IMR-90 (cell line): ENCODE results near the gene DEPDC5.
"Not testable (repeated sequence)": the region's sequence is repeated elsewhere in the genome, so short reads cannot be mapped to it uniquely, and the experiment has no call there.

Experiments
- CEBPB ChIP-seq: IDR thresholded peaks from 2 replicates; pipeline ENCODE4 v1.6.1; 2012; ENCODE audit warnings: low read depth, low read length, improper control_type of control experiment
- CHD1 ChIP-seq: IDR thresholded peaks from 2 replicates; pipeline ENCODE4 v1.6.1; 2012; ENCODE audit warnings: low read depth, low read length, improper control_type of control experiment
- FOS ChIP-seq: fragments of 150-350 bp; IDR thresholded peaks from 2 replicates; pipeline ENCODE4 v1.6.1; 2016; ENCODE audit warnings: low read depth, low read length
- MAZ ChIP-seq: IDR thresholded peaks from 2 replicates; pipeline ENCODE4 v1.6.1; 2012; ENCODE audit warnings: low read depth, mild to moderate bottlenecking, low read length, improper control_type of control experiment, moderate library complexity, borderline replicate concordance
- MXI1 ChIP-seq: IDR thresholded peaks from 2 replicates; pipeline ENCODE4 v1.6.1; 2012; ENCODE audit warnings: low read depth, mild to moderate bottlenecking, low read length, moderate library complexity, borderline replicate concordance
- NFE2L2 ChIP-seq: fragments of 150-350 bp; IDR thresholded peaks from 2 replicates; pipeline ENCODE4 v1.6.1; 2016; ENCODE audit warnings: low read depth, mild to moderate bottlenecking, low read length
- POLR2A ChIP-seq: IDR thresholded peaks from 2 replicates; pipeline ENCODE4 v1.6.1; 2012; ENCODE audit warnings: mild to moderate bottlenecking, low read depth, low read length
- RAD21 ChIP-seq: IDR thresholded peaks from 2 replicates; pipeline ENCODE4 v1.6.1; 2012; ENCODE audit warnings: low read length, improper control_type of control experiment
- RCOR1 ChIP-seq: IDR thresholded peaks from 2 replicates; pipeline ENCODE4 v1.6.1; 2012; ENCODE audit warnings: mild to moderate bottlenecking, low read length, improper control_type of control experiment; ENCODE audit not compliant: insufficient replicate concordance
- RFX5 ChIP-seq: IDR thresholded peaks from 2 replicates; pipeline ENCODE4 v1.8.0; 2012; ENCODE audit warnings: low read depth, mild to moderate bottlenecking, low read length, moderate library complexity
- SMC3 ChIP-seq: fragments of 150-350 bp; IDR thresholded peaks from 2 replicates; pipeline ENCODE4 v1.6.1; 2016; ENCODE audit warnings: low read depth, mild to moderate bottlenecking, antibody characterized with exemption, low read length, moderate library complexity
- USF2 ChIP-seq: fragments of 150-350 bp; IDR thresholded peaks from 2 replicates; pipeline ENCODE4 v1.6.1; 2017; ENCODE audit warnings: mild to moderate bottlenecking, antibody characterized with exemption, low read length, low read depth
- TF ChIP-seq, protein P1 (sequence below): conservative IDR thresholded peaks from 2 replicates; pipeline ENCODE4 v1.5.1; 2012; ENCODE audit warnings: mild to moderate bottlenecking, low read depth, low read length, improper control_type of control experiment
- TF ChIP-seq, protein P2 (sequence below): fragments of 150-350 bp; IDR thresholded peaks from 2 replicates; pipeline ENCODE4 v1.6.1; 2016; ENCODE audit warnings: low read depth, mild to moderate bottlenecking, low read length, moderate library complexity, borderline replicate concordance

GRCh38 chr22:31800861-31801260 is 47.0 kb downstream of the DEPDC5 start:
- TF ChIP-seq RAD21, FOS, POLR2A, USF2, MAZ, CEBPB, CHD1, SMC3, MXI1, NFE2L2, RCOR1, RFX5: not testable (repeated sequence)
- TF ChIP-seq, protein P1, sequence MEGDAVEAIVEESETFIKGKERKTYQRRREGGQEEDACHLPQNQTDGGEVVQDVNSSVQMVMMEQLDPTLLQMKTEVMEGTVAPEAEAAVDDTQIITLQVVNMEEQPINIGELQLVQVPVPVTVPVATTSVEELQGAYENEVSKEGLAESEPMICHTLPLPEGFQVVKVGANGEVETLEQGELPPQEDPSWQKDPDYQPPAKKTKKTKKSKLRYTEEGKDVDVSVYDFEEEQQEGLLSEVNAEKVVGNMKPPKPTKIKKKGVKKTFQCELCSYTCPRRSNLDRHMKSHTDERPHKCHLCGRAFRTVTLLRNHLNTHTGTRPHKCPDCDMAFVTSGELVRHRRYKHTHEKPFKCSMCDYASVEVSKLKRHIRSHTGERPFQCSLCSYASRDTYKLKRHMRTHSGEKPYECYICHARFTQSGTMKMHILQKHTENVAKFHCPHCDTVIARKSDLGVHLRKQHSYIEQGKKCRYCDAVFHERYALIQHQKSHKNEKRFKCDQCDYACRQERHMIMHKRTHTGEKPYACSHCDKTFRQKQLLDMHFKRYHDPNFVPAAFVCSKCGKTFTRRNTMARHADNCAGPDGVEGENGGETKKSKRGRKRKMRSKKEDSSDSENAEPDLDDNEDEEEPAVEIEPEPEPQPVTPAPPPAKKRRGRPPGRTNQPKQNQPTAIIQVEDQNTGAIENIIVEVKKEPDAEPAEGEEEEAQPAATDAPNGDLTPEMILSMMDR: not testable (repeated sequence)
- TF ChIP-seq, protein P2, sequence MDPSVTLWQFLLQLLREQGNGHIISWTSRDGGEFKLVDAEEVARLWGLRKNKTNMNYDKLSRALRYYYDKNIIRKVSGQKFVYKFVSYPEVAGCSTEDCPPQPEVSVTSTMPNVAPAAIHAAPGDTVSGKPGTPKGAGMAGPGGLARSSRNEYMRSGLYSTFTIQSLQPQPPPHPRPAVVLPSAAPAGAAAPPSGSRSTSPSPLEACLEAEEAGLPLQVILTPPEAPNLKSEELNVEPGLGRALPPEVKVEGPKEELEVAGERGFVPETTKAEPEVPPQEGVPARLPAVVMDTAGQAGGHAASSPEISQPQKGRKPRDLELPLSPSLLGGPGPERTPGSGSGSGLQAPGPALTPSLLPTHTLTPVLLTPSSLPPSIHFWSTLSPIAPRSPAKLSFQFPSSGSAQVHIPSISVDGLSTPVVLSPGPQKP: not testable (repeated sequence)
